WTC11 (cell line): ENCODE measurements around the gene NAALADL2.

Experiments used
- FOXJ3 ChIP-seq: sonication (generic); formaldehyde crosslinking; IDR thresholded peaks from 2 replicates; pipeline ENCODE4 v1.9.0; 2021; ENCODE audit warnings: missing genetic modification reagents, mild to moderate bottlenecking, borderline replicate concordance
- TF ChIP-seq, protein P1 (sequence below): fragments of 200-600 bp; IDR thresholded peaks from 2 replicates; pipeline ENCODE4 v1.8.0; 2022; ENCODE audit warnings: antibody characterized with exemption
- TF ChIP-seq, protein P2 (sequence below): sonication (generic); formaldehyde crosslinking; IDR thresholded peaks from 2 replicates; pipeline ENCODE4 v1.8.1; 2023; ENCODE audit warnings: mild to moderate bottlenecking, missing genetic modification reagents, moderate library complexity
- TF ChIP-seq, protein P3 (sequence below): sonication (generic); formaldehyde crosslinking; IDR thresholded peaks from 2 replicates; pipeline ENCODE4 v1.8.0; 2023; ENCODE audit warnings: missing genetic modification reagents

DNA sequence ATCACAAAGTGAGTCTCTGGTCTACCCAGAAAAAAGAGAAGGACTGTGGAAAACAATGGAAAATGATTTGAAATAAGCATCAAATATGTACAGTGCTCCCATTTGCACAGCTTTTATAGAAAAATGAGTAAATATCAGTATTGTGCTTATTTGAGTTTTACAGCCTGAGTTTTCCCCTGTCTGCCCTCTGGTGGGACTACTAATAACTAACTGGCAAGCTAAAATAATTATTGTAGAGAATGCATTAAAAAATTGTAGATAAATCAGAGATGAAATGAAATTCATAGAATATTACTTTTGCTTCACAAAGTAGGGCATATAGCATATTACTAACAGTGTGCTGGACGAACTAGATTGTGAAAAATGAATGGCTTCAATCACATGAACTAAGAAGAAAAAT, 287.1 kb downstream of the NAALADL2 start:
- TF ChIP-seq, protein P1, sequence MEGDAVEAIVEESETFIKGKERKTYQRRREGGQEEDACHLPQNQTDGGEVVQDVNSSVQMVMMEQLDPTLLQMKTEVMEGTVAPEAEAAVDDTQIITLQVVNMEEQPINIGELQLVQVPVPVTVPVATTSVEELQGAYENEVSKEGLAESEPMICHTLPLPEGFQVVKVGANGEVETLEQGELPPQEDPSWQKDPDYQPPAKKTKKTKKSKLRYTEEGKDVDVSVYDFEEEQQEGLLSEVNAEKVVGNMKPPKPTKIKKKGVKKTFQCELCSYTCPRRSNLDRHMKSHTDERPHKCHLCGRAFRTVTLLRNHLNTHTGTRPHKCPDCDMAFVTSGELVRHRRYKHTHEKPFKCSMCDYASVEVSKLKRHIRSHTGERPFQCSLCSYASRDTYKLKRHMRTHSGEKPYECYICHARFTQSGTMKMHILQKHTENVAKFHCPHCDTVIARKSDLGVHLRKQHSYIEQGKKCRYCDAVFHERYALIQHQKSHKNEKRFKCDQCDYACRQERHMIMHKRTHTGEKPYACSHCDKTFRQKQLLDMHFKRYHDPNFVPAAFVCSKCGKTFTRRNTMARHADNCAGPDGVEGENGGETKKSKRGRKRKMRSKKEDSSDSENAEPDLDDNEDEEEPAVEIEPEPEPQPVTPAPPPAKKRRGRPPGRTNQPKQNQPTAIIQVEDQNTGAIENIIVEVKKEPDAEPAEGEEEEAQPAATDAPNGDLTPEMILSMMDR: no peak
- TF ChIP-seq, protein P2, sequence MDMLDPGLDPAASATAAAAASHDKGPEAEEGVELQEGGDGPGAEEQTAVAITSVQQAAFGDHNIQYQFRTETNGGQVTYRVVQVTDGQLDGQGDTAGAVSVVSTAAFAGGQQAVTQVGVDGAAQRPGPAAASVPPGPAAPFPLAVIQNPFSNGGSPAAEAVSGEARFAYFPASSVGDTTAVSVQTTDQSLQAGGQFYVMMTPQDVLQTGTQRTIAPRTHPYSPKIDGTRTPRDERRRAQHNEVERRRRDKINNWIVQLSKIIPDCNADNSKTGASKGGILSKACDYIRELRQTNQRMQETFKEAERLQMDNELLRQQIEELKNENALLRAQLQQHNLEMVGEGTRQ (CRISPR knock-in tag): no peak
- TF ChIP-seq FOXJ3 (CRISPR knock-in tag): no peak
- TF ChIP-seq, protein P3, sequence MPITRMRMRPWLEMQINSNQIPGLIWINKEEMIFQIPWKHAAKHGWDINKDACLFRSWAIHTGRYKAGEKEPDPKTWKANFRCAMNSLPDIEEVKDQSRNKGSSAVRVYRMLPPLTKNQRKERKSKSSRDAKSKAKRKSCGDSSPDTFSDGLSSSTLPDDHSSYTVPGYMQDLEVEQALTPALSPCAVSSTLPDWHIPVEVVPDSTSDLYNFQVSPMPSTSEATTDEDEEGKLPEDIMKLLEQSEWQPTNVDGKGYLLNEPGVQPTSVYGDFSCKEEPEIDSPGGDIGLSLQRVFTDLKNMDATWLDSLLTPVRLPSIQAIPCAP (CRISPR knock-in tag): no peak
